IPS-NIHi7 (cell line): ENCODE results near the gene BRD7.
"Not testable (repeated sequence)": the region's sequence is repeated elsewhere in the genome, so short reads cannot be mapped to it uniquely, and the experiment has no call there.

Experiments
- DNase-seq: peaks from one replicate; pipeline ENCODE4 v3.0.0; 2012; ENCODE audit warnings: mixed read lengths; ENCODE audit errors: extremely low spot score

The BRD7 gene

DNA sequence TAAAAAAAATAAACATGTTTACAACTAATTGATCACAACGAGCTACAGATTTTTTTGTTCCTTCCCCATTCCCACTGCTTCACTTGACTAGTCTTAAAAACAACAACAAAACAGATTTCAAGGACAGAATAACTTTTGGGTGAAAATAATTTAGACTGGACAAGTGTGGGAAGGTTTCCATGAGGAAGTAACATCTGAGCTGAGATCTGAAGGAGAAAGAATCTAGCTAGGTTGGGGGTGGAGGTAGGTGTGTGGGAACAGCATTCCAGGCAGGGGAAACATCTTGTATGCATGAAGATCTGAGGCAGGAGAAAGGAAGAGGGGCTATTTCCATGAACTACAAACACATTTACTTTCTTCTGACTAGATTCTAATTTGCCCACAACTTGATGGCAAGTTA, 9.2 kb downstream of the BRD7 start:
- no peak for DNase-seq

- no peak for DNase-seq
These were observed 13.9 kb downstream of the BRD7 start for GRCh38 chr16:50354629-50355456.

GRCh38 chr16:50354082-50354481, 14.7 kb downstream of the BRD7 start:
- no peak for DNase-seq

DNA sequence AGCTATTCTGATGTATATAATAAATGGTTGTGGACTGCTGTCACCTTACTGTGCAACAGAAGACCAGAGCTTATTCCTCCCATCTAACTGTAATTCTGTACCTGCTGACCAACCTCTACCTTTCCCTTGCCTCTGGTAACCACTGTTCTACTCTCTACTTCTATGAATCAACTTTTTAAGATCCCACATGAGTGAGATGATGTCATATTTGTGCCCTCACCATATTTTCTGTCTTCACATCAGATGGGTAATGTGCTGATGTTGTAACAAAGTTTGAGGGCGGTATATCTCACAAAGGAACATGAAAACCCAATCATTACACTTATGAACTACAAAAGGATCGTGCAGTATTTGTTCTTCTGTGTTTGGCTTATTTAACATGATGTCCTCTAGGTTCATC, 16.8 kb downstream of the BRD7 start:
- DNase-seq, result no peak

DNA sequence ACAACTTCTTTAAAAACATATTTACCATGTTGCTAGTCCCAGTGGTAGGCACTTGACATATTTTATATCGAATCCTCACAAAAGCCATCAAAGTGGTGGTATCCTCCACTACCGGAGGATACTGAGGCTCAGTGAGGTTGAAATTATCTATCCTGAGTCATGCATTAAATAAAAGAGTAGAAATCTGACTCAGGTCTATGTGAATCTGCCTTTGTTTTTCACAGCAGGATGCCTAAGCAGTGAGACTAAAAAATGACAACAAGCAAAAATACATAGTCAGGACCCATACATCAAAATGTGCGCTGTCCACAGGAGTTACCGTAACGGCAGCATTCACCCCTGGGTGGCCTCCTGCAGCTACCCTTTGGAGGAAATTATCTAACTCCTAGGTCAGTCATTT, 17.7 kb downstream of the BRD7 start:
- DNase-seq, result no peak

DNA sequence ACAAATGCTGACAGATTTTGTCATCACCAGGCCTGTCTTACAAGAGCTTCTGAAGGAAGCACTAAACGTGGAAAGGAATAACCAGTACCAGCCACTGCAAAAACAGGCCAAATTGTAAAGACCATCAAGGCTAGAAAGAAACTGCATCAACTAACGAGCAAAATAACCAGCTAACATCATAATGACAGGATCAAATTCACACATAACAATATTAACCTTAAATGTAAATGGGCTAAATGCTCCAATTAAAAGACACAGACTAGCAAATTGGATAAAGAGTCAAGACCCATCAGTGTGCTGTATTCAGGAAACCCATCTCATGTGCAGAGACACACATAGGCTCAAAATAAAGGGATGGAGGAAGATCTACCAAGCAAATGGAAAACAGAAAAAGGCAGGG, 23.6 kb downstream of the BRD7 start:
- DNase-seq, result not testable (repeated sequence)

DNA sequence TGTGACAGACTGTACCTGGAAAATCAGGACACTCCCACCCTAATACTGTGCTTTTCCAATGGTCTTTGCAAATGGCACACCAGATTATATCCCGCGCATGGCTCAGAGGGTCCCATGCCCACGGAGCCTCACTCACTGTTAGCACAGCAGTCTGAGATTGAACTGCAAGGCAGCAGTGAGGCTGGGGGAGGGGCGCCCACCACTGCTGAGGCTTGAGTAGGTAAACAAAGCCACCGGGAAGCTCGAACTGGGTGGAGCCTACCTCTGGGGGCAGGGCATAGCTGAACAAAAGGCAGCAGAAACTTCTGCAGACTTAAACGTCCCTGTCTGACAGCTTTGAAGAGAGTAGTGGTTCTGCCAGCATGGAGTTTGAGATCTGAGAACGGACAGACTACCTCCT, 25.2 kb downstream of the BRD7 start:
- DNase-seq, result not testable (repeated sequence)

- no peak for DNase-seq
These were observed 28.2 kb downstream of the BRD7 start for GRCh38 chr16:50340578-50340977.

GRCh38 chr16:50338371-50339231, 30.2 kb downstream of the BRD7 start:
- no peak for DNase-seq

- DNase-seq, result no peak
These were observed 31.9 kb downstream of the BRD7 start for GRCh38 chr16:50336884-50337283.

GRCh38 chr16:50335196-50335958, 33.4 kb downstream of the BRD7 start:
- DNase-seq, result no peak

GRCh38 chr16:50334106-50334975, 34.4 kb downstream of the BRD7 start:
- DNase-seq, result no peak

- DNase-seq, result no peak
These were observed 36.2 kb downstream of the BRD7 start for GRCh38 chr16:50332599-50332998.

DNA sequence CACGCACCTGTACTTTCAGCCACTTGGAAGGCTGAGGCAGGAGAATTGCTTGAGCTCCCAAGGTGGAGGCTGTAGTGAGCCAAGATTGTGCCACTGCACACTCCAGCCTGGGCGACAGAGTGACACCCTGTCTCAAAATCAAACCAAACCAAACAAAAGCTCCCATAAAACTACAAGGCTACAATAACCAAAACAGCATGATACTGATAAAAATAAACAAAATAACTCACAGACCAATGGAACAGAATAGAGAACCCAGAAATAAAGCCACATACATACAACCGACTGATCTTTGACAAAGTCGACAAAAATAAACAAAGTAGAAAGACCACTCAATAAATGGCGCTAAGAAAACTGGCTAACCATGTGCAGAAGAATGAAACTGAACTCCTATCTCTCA, 37.2 kb downstream of the BRD7 start:
- no peak for DNase-seq

GRCh38 chr16:50329446-50330189, 39.2 kb downstream of the BRD7 start:
- DNase-seq, result no peak

DNA sequence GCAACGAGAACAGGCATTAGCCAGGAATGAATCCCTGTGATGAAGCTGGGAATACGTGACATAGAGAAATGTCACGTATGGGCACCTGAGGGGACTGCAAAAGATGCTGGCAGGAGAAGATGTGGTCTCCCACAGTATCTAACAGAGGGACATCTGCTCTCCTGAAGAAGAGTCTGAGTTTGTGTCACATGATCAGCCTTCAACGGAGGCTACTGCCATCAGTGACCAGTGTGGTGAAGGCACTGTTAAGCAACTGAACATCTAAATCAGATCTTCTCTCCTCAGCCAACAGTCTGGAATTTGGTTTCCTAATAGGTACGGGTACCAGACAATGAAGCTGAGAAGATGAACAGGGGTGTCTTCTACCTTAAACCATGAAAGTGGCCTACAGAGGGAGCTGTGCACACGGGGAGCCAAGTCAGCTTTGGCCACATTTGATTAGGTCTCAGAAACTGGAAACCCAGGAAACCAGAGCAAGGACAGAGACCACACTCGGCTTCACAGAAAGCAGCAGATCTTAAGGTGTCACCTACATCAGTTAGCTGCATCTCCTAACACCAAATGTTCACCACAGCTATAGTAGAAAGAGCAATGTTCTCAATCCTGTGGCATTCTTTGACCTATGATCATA, 41.8 kb downstream of the BRD7 start:
- DNase-seq, result peak; percentile 60

DNA sequence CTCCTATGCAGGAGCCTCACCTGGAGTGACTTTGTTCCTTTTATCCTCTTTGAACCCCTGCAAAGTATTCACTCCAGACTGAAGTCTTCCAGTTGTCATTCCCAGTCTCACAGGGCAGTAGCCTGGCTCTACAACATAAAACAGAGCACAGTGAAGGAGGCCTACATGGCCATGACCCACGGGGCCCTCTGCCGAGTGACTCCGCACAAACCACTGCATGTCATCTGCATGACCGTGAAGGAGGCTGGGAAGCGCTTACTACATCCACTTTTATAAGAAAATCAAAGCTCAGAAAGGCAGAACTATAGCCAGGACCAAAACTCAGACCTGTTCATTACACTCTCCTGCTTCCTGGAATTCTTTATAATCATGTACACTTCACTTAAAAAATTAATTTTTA, 42.5 kb downstream of the BRD7 start:
- DNase-seq, result no peak

- DNase-seq, result no peak
These were observed 44.4 kb downstream of the BRD7 start for GRCh38 chr16:50324345-50324744.

GRCh38 chr16:50323335-50324011, 45.3 kb downstream of the BRD7 start:
- no peak for DNase-seq
